Stimulated activated naive CD8-positive, alpha-beta T cell treated with anti-CD3 and anti-CD28 coated beads, Interleukin-15, Interleukin-2, amounts not matched to agents 100 U/mL and 50 U/mL, for 24 hours (primary cell): ENCODE data around the gene ZNF177.
A peak's percentile ranks its signal among the peaks of the same experiment; 100 is the strongest.
"Not testable (repeated sequence)": the region's sequence is repeated elsewhere in the genome, so short reads cannot be mapped to it uniquely, and the experiment has no call there.

Source experiments
- ATAC-seq: fragments of 150-1000 bp; cut with Tn5 transposase; one replicate; pipeline ENCODE4 v1.10.0; 2021
- DNase-seq: peaks from one replicate; pipeline ENCODE4 v3.0.0; 2021

Gene ZNF177

DNA sequence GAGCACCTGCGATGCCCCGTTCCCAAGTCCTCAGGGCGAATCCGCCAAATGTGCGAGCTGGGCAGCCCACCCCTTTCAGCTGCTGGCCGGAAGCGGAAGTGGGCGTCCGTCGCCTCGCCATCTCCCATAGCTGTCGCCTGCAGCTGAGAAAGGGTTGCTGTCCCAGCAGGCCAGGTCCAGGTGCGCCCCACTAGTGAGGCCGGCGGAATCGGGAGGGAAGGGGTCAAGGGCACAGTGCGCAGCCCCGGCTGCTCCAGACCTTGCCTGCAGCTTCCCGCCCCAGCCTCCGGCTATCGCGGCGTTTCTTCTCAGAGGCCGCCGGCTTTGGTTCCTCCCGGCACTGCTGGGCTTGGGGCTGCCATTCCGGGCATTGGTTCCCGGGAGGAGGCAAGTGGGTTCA is at the start of gene ZNF177:
Gene ZNF177, plus strand, starts transcription at position 109 of the 400 bp plus-strand sequence. CDS start 15,299 bp downstream, outside the sequence.
- ATAC-seq (no peak), DNase-seq (peak; percentile 7)

DNA sequence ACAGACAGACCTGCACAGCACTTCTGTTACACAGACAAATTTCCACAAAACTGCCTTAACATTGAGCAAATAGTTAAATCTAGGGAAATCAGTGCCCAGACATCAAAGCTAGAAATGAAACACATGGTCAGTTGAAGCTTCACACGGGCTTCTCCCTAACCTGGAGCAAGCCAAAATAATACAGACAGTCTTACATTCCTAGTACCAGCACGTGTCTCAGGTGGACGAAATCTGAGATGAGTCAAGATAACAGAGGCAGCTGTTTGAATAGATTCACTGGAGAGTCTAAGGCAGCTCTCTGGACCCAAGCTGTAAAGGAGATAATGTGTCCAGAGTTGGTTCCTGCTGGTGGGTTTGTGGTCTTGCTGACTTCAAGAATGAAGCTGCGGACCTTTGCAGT is 49.1 kb upstream of the ZNF177 start:
- DNase-seq = no peak
- ATAC-seq = no peak

DNA sequence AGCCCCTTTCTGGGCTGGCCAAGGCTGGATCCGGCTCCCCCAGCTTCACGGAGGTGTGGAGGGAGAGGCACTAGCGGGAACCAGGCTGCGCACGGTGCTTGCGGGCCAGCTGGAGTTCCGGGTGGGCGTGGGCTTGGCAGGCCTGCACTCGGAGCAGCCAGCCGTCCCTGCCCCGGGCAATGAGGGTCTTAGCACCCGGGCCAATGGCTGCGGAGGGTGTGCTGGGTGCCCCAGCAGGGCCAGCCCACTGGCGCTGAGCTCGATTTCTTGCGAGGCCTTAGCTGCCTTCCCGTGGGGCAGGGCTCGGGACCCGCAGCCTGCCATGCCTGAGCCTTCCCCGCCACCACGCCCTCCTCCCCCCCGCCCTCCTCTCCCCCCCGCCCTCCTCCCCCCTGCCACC is 41.5 kb upstream of the ZNF177 start:
- no peak for ATAC-seq
- no peak for DNase-seq

DNA sequence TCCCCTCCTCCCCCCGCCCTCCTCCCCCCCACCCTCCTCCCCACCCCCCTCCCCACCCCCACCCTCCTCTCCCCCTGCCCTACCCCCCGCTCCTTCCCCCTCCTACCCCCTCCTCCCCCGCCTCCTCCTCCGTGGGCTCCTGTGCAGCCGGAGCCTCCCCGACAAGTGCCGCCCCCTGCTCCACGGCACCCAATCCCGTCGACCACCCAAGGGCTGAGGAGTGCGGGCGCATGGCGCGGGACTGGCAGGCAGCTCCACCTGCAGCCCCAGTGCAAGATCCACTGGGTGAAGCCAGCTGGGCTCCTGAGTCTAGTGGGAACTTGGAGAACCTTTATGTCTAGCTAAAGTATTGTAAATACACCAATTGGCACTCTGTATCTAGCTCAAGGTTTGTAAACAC is 41.1 kb upstream of the ZNF177 start:
- not testable (repeated sequence) for DNase-seq, ATAC-seq

DNA sequence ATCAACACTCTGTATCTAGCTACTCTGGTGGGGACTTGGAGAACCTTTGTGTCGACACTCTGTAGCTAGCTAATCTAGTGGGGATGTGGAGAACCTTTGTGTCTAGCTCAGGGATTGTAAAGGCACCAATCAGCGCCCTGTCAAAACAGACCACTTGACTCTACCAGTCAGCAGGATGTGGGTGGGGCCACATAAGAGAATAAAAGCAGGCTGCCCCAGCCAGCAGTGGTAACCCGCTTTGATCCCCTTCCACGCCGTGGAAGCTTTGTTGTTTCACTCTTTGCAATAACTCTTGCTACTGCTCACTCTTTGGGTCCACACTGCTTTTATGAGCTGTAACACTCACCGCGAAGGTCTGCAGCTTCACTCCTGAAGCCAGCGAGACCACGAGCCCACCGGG is 40.6 kb upstream of the ZNF177 start:
- ATAC-seq, DNase-seq: not testable (repeated sequence)

DNA sequence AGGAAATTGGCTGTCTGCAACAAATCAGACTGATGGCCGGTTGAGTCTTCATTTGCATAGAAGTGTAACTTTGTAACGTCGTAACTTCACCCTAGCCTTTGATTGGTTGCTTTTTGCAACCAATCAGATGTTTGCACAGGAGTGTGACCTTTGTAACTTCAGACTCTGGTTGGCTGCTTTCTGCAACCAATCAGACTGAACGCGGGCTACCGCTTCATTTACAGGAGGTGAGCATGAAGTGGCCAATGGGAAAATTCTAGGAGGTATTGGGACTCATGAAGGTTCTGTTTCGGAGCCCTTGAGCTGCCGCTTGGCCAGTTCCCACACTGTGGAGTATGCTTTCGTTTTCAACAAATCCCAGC is 39.3 kb upstream of the ZNF177 start:
- DNase-seq = peak; percentile 51
- peak; percentile 22 for ATAC-seq

DNA sequence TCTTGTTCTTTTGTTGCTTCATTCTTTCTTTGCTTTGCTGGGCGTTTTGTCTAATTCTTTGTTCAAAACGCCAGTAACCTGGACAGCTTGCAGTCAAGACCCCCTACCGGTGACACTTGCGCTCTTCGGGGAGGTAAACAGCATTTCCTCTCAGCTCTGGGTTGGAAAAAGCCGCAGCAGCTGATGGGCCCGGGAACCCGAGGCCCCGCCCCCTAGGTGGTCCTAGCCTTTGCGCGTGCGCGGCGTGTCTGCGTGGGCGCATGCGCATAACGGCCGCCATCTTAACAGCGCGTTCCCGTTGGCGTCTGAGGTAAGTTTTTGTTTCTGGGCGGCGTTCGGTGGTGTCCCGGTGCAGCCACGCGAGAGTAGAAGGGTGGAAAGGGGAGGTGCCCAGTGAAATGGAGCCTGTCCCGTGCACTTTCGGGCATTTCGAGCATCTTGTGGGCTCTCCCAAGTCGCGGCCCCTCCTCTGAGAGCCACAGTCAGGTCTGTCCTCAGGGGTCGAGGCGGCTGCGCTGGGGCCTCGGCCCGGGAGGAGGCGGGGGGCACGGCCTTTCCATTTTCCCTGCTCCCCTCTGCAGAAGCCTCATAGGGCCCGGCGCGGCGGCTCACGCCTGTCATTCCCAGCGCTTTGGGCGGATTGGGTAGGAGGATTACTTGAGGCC is 38.8 kb upstream of the ZNF177 start, which contains the start of gene ZNF559:
Gene ZNF559, plus strand, starts transcription at position 261 of the 665 bp plus-strand sequence. CDS start 14,371 bp downstream, outside the sequence.
- ATAC-seq (peak; percentile 98), DNase-seq (peak; percentile 97)

DNA sequence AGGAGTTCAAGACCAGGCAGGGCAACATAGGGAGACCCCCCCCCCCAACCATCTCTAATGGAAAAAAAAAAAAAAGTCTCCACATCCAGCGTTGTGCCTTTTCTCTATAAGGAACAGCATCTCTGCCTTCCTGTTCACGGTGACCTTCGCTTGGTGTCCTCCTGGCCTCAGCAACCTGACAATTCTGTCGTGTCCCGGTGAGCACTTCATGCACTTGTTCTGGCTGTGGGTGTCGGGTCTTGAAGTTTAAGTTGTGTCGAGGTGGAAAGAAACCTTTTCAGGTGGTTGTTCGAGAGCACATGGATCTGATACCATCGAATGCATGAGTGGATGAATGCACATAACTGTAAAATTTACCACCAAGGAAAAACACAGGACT is 38.2 kb upstream of the ZNF177 start:
- DNase-seq (no peak), ATAC-seq (no peak)

DNA sequence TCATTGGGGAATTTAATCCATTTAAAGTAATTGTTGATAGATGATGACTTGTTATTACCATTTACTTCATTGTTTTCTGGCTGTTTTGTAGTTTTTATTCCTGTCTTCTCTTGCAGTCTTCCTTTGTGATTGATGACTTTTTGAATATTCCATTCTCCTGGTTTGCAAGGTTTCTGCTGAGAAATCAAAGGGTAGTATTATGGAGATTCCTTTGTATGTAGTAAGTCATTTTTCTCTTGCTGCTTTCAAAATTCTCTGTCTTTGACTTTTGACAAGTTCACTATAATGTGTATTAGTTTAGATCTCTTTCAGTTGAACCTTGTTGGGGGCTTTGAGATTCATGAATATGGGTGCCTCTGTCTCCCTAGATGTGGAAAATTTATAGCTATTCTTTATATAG is 32.8 kb upstream of the ZNF177 start:
- no peak for DNase-seq
- no peak for ATAC-seq

DNA sequence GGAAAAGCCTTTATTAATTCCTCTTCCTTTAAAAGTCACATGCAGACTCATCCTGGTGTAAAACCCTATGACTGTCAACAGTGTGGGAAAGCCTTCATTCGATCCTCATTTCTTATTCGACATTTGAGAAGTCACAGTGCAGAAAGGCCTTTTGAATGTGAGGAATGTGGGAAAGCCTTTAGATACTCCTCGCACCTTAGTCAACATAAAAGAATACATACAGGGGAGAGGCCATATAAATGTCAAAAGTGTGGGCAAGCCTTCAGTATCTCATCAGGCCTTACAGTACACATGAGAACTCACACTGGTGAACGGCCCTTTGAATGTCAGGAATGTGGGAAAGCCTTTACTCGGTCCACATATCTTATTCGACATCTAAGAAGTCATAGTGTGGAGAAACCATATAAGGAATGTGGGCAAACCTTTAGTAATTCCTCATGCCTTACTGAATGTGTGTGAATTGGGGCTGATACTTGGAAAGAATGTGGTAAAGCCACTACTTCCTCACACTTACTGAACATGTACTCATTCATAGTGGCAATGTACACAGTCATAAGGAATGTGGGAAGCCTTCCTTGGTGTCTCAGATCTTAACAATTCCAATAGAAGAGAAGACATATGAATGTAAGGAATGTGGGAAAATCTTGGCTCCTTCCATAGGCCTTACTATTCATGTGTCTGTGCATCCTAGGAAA is 20.1 kb upstream of the ZNF177 start:
- DNase-seq = no peak

DNA sequence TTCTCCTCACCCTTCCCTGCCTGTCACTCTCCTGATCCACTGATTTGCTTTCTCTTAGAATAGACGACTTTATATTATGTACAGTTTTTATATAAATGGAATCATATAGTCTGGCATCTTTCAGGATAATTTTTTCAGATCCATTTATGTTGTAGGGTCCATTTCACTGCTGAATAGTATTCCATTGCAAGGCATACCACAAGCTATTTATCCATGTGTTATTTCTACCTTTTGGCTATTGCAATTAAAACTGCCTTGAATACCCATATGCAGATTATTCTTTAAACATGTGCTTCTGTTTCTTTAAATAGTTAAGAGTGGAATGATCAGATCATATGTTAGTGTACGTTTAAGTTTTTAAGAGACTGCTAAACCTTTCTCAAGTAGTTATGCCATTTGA is 17.8 kb upstream of the ZNF177 start:
- no peak for ATAC-seq
- DNase-seq = no peak

More for the DNA sequence above, 20.1 kb upstream of the ZNF177 start:
- no peak for ATAC-seq

DNA sequence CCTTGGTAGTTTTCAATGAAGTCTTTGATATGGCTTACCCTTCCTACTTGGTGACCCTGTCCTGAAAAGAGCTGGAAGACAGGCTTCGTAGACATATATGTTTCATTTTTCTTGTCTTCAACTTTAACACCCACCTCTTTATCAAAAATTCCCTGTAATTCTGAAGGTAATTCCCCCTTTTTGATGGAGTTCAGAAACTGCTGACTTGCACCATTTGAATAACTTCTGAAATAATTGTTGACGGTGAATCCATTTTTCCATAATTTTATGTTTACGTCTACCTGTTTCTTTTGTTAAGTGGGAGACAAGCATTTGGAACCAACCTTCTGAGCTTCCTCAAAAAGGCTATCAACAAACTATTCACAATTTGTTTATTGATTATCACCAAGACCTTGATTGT is 14.6 kb upstream of the ZNF177 start:
- DNase-seq (no peak), ATAC-seq (no peak)

DNA sequence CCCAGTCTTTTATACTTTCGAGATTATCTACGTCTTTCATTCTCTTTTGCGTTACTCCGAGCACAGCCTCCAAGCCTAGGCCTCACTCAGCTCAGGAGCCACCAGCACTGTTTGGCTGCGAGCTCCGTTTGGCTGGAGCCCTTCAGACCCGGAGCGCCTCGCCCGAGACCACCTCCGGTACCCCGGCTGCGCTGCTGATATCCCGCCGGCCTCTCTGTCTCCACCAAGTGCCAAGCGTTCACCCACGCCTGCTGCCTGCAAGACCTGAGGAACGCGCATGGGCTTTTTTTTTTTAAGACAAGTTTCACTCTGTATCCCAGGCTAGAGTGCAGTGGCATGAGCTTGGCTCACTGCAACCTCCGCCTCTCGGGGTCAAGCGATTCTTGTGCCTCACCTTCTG is 14.1 kb upstream of the ZNF177 start:
- ATAC-seq (no peak), DNase-seq (no peak)

DNA sequence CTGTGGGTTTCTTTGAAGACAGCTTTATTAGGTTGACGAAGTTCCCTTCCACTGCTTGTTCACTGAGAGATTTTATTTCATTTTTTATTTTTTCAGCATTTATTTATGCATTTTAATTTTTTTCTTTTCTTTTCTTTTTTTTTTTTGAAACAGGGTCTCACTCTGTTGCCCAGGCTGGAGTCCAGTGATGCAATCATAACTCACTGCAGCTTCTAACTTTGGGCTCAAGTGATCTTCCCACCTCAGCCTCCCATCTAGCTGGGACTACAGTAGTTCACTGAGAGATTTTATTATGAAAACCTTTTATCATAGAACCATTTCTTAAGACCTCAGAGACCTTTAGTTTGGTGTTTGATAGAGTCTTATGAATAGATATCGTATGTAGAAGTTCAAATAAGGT is 10.3 kb upstream of the ZNF177 start:
- ATAC-seq (no peak), DNase-seq (no peak)

DNA sequence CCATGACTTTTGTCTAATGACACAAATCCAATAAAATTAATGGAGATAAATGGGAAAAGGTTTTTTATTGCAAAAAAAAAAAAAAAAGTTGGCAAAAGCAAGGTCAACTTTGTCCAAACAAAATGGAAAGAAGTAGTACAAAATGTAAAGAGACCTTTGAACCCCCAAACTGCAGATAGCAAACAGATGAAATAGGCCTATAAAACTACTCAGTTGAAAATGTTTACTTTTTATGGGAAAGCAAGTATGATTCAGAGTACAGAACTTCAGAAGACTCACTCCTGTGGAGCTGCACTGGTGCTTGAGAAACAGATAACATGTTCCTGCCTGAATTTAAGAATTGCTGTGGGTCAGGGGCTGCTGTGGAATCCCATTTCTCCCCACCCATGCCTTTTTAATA is 9.8 kb upstream of the ZNF177 start:
- ATAC-seq (no peak), DNase-seq (no peak)

DNA sequence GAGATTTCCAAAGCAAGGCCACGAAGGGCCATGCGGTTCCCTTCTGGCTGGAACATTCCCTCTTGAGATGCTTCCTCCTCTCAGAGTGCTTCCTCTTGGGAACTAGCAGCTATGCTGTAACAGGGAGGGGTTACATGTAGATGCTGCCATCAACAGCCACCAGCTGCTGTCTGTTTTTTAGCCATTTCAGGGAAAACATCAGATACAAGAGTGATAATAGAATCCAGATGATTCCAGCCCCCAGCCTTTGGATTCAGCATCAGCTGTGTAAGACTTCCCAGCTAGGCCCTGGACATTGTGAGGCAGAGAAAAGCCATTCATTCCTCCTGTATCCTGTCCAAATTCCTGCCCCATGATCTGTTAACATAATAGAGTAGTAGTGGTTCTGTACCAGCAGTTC is 8.2 kb upstream of the ZNF177 start:
- DNase-seq = no peak
- ATAC-seq = no peak

DNA sequence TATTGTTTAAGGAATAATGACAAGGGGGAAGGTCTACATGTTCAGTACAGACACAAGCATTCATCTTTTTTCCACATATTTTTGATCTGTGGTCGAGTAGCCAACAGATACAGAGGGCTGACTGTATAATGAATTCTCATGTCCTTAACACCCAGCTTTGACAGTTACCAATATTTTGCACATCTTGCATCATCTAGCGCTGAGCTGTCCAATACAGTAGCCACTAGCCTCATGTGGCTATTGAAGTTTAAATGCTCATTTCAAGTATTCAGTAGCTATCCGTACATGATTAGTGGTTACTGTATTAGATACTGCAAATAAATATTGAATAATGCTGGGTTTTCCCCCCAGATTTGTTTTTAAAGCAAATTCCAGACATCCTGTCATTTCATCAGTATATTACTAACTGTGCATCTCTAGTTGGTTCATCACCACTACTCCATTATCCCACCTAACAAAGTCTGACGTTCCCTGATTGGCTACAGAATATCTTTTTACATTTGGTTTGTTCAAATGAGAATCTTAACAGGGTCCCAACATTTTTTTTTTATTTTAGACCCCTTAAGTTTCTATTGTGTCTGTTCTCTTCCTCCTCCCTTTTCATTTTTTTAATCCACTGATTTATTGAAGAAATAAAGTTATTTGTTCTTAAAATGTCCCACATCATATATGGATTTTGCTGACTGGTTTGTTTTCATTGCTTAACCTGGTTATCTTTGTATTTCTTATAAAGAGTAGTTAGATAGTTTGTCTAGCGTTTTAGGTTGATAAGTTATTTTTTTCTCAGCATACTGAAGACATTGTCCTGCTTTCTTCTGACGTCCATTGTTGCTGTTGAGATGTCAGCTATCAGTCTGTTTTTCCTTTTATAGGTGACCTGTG is 8.2 kb downstream of the ZNF177 start:
- DNase-seq (no peak), ATAC-seq (no peak)

DNA sequence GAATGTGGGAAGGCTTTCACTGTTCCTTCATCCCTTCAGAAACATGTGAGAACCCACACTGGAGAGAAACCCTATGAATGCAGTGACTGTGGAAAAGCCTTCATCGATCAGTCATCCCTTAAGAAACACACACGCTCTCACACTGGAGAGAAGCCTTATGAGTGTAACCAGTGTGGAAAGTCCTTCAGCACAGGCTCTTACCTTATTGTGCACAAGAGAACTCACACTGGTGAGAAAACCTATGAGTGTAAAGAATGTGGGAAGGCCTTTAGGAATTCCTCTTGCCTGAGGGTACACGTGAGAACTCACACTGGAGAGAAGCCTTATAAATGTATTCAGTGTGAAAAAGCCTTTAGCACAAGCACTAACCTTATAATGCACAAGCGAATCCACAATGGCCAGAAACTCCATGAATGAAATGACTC is 18.6 kb downstream of the ZNF177 start:
- no peak for DNase-seq
- ATAC-seq = no peak

DNA sequence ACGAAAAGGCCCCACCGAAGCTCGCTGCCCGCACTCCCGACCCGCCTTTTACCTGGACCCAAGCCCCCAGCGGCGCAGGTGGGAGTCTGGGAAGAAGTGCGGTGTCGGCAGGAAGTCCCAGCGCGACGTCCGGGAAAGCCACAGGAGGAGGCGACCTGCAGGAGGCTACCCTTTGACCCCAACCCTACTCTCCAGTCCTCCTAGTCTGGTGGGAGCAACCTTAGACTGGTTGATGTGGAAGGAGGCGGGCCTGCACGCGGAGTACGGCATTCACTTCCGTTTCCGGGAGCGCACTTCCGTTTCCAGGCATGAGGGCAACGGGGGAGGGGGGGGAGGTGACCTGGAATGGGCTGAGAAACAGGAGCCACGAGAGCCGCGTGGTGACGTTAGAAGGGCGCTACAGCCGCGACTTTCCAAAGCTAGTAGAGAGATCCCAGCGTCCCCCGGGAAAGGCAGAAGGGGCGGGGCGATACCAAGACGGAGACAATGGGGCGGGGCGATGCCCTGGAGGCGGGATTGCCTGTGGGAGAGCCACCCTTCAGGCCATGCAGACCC is 44.1 kb downstream of the ZNF177 start:
- ATAC-seq (peak; percentile 65), DNase-seq (peak; percentile 68)

DNA sequence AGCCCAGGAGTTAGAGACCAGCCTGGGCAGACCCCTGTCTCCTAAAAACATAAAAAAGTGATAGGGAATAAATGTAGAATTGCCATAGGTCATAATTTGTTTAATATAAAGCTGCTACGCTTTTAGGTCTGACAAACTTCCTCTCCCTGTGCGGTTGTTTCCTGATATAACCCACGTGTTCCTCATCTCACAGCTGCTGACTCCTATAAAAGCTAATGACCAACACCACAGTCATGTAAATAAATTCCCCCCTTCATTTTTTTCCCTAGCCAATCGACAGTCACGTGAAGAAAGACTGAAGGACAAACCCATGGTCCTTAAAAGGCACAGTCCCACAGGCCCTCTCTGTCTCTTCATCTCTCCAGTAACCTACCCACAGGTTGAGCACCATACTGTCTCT is 45.0 kb downstream of the ZNF177 start:
- ATAC-seq (no peak), DNase-seq (no peak)

DNA sequence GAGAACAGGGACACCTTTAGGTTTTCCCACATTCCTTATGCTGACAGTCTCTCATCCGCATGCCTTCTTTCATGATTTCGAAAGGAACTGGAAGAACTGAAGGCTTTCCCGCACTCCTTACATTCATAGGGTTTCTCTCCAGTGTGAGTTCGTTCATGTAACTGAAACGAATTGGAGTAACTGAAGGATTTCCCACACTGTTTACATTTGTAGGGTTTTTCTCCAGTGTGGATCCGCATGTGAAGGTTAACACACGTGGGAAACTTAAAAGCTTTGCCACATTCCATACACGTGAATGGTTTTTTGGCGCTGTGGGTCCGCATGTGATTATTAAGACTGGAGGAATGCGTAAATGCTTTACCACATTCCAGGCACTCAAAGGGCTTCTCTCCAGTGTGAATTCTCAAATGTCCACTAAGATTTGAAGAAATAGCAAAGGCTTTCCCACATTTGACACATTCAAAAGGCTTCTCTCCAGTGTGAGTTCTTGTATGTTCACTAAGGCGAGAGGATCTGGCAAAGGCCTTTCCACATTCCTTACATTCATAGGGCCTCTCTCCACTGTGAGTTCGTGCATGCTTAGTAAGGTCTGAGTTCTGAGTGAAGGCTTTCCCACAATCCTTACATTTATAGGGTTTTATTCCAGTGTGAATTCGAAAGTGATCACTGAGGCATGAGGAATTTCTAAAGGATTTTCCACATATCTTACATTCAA is 50.6 kb downstream of the ZNF177 start:
- no peak for ATAC-seq

DNA sequence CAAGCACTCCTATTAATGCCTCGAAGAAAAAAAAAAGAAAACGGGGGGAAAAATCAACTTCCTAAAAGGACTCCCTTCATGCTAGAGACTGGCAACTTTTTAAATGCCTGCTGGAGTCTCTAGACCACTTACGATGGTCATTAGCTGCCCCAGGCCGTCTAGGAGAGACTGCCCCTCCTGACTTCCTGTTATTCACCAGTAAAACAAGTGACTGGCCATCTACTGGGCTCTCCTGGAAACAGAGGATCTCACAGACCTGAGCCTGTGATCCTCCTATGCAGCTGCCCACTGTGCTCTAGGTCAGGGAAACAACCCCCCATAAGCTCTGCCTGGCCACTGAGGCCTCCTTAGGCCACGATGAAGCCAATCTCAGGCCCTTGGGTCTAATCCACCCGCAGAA is 65.1 kb downstream of the ZNF177 start:
- no peak for DNase-seq
- no peak for ATAC-seq

More for the DNA sequence above, 50.6 kb downstream of the ZNF177 start:
- DNase-seq = no peak
